Measurements from ENCODE around the gene FGF10.

The FGF10 gene

DNA sequence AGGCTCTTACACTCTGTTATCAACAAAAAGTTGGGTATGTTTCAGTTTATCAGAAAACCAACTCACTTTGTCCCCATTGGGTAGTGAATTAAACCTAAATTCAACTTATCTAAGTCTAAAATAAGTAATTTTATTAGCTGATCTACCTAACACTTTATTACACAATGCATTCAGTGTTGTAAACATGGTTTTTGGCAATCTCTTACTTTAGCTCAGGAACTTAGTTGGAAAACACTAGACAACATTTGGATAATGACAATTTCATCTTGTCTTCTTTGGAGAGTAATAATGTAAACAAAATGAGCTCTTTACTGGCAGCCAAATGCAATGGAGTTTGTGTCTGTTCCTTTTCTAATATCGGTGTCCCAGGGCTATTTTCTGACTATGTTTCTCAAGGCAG, 33.0 kb downstream of the FGF10 start:
- no peak for DNase-seq

DNA sequence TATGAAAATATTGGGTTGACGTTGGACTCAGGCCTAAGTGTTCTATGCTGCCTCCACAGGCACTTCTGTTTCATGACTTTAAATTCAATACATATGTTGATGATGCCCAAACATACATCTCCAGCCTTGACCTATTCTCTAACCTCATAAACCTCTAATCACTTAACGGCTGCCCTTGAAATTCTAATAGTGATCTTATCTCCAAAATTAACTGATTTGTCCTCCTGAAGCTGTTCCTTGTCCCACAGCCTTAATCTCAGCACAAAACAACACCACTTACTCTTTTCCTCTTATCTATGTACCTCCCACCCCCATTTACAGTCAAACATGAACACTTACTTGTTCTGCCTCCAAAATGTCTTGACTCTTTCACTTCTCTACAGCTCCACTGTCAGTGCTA, 43.3 kb downstream of the FGF10 start:
- DNase-seq, result no peak

DNA sequence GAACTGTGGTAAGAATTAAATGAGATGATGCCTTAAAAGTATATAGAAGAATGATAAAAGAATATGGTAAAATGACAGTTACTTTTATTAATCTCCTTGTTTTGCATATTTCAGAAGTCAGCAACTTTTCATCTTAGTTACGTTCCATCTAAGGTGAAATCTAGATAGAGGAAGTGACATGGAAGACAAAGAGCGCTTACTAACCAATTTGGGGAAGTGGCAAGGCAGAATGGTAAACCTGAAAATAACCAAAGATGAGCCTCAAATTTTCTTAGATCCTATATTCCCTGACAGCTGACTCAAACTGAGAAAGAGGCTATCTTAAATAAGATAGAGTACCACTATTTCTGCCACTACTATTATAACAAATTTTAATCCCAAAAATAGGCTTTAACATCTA, 52.5 kb downstream of the FGF10 start:
- no peak for DNase-seq

- no peak for DNase-seq
Measured at GRCh38 chr5:44334622-44335021, 54.6 kb downstream of the FGF10 start.

DNA sequence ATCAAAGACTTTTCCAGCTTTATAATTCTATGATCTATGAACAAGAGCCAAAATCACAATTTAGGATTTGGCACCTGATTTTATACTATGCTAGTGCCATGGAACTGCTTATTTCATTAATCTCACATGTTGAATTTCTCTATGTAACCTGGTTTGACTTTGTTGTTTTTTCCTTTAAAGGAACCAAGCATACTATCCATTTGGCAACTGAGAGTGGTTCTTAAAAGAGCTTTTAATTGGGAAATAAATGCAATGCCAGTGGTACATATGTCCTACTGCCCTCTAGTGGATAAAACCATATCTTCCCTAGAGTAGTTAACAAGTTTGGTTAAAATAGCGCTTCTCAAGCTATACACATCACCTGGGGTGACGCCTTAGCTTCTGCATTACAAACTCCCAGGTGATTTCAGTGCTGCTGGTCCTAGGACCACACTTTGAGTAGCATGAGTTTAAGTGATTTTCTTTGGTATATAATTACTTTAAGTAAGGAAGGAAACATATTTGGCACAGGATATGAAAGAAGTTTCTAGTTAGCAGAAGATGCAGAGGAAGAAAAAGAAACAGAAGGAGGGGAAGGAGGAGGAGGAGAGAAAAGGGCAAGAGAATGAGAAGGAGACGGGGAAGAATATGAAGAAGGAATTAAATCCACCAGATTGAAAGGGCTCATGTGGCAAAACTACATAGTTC, 56.8 kb downstream of the FGF10 start:
- DNase-seq, result peak; percentile 13 to 43

DNA sequence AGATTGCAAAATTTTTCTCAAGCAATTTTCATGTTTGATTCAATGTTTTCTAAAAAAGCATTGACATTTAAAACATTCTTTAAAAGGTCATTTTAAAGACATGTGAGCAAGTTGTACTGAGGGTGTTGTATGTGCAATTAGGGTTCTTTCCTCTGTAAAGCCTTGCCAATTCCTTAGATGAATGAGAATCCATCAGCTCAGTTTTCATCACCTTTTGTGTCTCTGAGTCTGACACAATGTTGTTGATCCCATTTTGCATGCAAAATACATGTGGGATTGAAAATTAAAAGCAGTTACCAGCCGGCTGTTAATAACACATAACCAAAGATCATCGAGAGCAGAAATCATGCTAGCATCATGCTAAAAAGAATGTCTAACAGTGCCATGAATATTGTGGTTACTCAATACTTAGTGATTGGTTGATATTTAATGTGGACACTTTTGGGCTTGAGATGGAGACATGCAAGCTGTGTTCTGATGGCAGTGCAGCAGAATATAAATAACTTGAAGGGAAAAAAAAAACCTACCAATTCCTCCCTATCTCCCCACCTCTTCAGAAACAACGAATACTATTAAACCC, 57.7 kb downstream of the FGF10 start:
- no peak for DNase-seq

DNA sequence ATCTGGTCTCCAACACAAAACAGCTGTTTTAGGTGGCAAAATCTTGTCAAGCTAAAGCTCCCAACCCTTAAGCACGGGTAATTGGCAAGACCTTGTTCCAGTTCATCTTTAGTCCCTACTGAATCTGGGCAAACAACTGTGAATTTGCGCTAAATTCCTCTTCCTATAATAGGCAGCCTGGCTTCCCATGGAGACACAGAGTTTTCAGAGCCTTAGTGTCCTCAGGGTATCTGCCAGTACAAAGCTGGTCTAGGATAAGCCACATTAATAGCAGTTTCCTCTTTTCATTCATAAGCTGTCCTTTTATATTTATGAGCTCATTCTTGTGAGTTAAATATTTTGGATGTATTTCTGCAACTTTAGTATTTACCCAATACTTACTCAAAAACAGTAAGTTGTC, 59.5 kb downstream of the FGF10 start:
- no peak for DNase-seq

DNA sequence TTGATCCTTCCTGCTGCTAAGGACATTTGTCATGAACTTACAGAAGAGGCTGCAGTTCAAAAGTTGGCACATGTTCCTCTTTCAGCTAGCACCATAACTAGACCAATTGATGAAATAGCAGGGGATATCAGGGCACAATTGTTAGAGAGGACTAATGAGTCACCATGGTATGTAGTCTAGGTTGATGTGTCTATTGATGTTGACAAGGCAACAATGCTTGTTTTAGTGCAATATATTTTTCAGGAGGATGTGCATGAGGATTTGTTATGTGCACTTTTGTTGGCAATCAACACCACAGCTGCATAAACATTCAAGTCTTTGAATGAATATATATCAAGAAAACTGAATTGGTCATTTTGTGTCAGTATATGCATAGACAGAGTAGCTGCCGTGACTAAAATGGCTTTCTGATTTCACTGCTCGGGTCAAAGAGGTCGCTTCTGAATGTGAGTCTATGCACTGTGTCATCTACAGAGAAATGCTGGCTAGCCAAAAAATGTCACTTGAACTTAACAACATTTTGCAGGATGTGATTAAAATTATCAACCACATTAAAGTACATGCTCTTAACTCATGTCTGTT, 68.0 kb downstream of the FGF10 start:
- no peak for DNase-seq

DNA sequence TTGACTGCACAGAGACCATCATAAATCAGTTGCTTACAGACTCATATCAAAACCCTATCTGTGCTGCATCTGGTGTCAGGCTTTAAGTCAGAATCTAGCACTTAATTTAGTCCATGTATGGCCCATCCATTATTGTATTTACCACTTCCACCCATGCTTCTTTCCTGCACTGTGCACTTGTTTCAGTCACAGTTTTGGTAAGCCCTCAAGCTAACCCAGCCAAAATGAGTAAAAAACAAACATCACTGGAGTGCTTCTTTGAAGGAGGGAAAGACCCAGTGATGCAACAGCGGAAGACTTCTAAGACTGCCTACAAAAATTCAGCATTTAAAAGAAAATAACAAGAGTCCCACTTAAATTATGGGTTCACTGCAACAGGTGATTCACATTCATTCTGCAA, 69.0 kb downstream of the FGF10 start:
- no peak for DNase-seq

- DNase-seq, result no peak
Measured at GRCh38 chr5:44318883-44319282, 70.3 kb downstream of the FGF10 start.

GRCh38 chr5:44312374-44312773, 76.8 kb downstream of the FGF10 start:
- no peak for DNase-seq

GRCh38 chr5:44300551-44300950, 88.7 kb downstream of the FGF10 start:
- DNase-seq, result no peak

DNA sequence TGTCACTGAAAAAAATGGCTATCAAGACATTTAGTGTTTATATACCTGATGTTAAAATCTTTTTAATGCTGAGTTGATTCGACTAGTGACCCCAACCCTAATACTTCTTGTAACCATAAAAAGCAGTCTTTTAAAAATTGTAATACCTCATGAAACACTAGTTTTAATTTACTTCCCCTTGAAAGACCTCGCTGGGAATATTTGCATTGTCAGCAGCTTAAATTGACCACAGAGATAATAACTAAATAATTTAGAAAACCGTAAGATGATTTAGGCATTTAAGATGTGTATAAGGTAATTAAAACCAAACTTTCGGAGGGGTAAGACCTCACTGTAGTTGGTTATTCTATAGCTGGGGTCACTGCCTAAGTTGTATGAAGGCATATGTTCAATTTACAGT, 89.8 kb downstream of the FGF10 start:
- no peak for DNase-seq

DNA sequence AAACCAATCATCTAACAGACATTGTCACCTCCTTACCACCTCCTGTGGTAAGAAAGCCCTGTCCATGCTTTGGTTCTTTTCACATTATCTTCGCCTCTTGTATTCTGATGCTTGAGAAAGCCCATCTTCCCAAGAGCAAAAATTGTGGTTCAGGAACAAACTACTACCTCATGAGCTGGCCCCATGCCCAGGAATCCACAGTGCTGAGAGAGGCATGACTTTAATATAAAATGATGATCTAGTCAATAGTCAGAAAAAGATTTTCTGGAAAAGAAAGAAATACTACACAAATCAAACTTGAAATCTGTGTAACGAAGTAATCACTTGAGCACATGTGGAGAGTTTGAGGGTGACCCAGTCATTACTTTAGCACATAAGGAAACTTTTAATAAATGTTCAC, 94.7 kb downstream of the FGF10 start:
- DNase-seq, result no peak

GRCh38 chr5:44292736-44293135, 96.5 kb downstream of the FGF10 start:
- no peak for DNase-seq

DNA sequence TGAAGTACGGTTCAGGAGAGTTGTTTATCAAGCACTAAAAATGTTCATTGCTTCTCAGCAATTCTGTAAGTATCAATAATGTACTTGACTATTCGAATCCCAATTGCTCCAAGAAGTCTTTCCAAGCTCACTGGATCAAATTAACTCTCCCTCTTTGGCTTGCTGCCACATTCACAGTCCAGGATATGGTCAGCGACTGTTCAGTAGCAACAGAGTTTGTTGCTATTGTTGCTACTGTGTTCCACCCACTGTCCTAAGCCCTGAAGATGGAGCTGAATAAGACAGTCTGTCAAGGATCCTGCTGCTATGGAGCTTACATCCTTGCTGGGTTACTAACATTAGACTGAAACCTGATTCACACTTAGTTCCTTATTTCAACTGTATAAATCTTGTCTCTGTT, 110.8 kb downstream of the FGF10 start:
- DNase-seq, result no peak

DNA sequence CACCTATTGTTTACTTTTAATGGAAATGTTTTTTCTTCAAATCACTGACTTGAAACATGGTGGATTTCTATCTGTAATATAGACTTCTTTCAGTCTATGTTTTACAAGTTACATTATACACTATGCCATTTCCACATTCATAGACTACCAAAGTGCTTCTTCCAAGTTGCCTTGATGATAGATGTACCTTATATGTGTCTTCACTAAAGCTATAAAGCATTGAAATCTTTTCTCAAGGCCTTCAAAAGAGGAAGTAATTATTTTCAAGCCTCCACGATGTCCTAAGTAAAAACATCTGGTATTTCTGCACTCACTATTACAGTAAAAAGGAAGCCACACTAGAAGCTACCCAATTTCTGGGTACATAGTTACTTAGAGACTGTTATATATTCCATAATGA, 113.3 kb downstream of the FGF10 start:
- no peak for DNase-seq

- no peak for DNase-seq
Measured at GRCh38 chr5:44275329-44275728, 113.9 kb downstream of the FGF10 start.

DNA sequence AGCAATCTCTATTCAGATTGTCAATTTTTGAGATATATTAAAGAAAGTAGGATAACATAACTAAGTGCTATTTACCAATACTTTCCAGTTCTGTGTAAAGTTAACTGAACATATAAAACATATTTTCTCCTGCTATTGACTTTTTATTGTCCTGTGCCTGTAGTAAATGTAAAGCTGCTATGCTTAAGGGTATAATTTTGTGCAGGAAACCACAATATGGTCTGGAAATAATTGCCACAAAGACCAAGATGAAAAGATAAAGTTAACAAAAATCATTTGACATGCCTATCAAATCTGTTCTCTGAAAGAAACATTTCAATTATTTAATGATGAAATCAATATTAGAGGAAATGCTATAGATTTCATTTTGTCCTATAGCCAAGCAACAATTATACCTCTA, 121.3 kb downstream of the FGF10 start:
- no peak for DNase-seq

DNA sequence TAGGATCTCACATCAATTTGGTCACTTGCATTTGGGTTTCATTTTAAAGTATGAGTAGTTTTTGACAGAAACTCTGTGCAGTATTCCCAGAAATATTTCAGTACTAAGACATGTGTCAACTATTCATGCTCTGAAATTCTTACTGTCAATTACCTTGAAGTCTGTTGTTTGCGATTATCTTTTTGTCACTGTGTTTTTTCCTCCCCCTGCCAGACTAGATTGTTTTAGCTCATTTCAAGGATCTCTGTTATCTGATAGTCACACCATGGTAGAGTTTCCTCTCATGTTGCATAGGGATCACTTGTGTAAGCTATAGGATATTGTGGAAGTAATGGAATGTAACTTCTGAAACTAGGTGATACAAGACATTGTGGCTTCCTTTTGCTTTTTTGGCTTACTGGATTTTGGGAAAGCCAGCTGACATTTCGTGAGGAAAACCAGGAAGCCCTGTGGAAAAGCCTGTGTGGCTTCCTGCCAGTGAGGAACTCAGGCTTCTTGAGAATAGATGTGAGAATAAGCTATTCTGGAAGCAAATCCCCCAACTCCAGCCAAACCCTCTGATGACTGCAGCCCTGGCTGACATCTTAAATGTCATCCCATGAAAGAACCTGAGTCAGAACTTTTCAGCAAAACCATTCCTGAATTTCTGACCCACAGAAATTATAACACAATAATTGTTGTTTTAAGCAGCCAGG, 122.2 kb downstream of the FGF10 start:
- DNase-seq, result no peak

GRCh38 chr5:44265713-44266112, 123.5 kb downstream of the FGF10 start:
- no peak for DNase-seq

- no peak for DNase-seq
Measured at GRCh38 chr5:44260793-44261192, 128.4 kb downstream of the FGF10 start.

DNA sequence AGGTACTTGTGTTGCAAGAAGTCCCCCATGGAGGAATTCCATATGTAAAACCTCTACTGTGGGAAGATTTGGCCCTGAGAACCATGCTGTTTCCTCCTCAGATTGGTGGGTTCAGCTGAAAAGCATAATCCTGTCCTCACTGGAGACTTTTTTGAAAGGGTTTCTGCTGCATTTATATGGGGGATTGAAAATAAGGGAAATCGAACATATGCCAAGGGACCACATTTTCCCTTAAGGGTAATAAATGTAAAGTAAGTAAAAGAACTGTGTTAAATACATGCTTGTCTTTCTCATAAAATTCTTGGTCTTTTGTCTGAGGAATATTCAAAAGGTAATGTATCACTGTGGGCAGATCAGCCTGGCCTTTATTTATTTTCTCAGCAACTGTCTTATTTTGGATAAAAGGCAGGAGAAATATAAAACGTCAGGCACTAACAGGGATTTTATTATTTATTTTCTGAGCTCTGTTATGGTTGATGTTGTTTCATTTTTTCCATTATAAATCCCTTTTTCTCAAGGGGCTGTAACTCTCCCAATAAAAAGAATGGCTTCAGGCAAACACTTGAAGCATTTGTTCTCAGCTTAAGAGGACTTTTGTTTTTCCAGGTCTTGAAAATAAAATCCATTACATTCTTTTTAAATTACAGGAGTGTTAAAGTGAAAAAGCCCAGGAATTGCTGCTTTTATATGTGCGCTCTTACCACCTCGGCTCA, 131.4 kb downstream of the FGF10 start:
- DNase-seq, result no peak

All from inflammatory macrophage (primary cell).